HG03439 (cell line): ENCODE results near the gene ZMYND10.

ENCODE experiments used
- ATAC-seq: cut with Tn5 transposase; IDR thresholded peaks from one replicate; pipeline ENCODE4 v1.9.1; 2021; ENCODE audit warnings: mild to moderate bottlenecking, moderate library complexity; ENCODE audit not compliant: unreplicated experiment

The ZMYND10 gene

GRCh38 chr3:50371133-50371685 is 25.7 kb upstream of the ZMYND10 start:
- ATAC-seq: no peak

GRCh38 chr3:50370594-50370993 is 25.1 kb upstream of the ZMYND10 start:
- ATAC-seq: no peak

- no peak for ATAC-seq
Observed at GRCh38 chr3:50369012-50369670, 23.6 kb upstream of the ZMYND10 start.

- no peak for ATAC-seq
Observed at GRCh38 chr3:50365842-50366220, 20.3 kb upstream of the ZMYND10 start.

- peak; percentile 94 for ATAC-seq
Observed at GRCh38 chr3:50365080-50365841, 19.7 kb upstream of the ZMYND10 start.

GRCh38 chr3:50364573-50365079 is 19.1 kb upstream of the ZMYND10 start:
- peak; percentile 6 for ATAC-seq

GRCh38 chr3:50359760-50360110 is 14.2 kb upstream of the ZMYND10 start:
- peak; percentile 11 for ATAC-seq

GRCh38 chr3:50358911-50359759 is 13.6 kb upstream of the ZMYND10 start, which contains the start of gene TMEM115:
TSS of gene TMEM115 (minus strand) at chr3:50359521. CDS start at chr3:50359063, 458 bp downstream.
- ATAC-seq: peak; percentile 95

GRCh38 chr3:50358355-50358910 is 12.9 kb upstream of the ZMYND10 start:
- no peak for ATAC-seq

- no peak for ATAC-seq
Observed at GRCh38 chr3:50357481-50357880, 11.9 kb upstream of the ZMYND10 start.

- no peak for ATAC-seq
Observed at GRCh38 chr3:50356553-50356952, 11.0 kb upstream of the ZMYND10 start.

- ATAC-seq: no peak
Observed at GRCh38 chr3:50355829-50356552, 10.5 kb upstream of the ZMYND10 start.

GRCh38 chr3:50354850-50355249 is 9.3 kb upstream of the ZMYND10 start:
- no peak for ATAC-seq

GRCh38 chr3:50354186-50354764 is 8.7 kb upstream of the ZMYND10 start:
- ATAC-seq: no peak

GRCh38 chr3:50353245-50354004 is 7.9 kb upstream of the ZMYND10 start:
- no peak for ATAC-seq

GRCh38 chr3:50352781-50353180 is 7.2 kb upstream of the ZMYND10 start:
- no peak for ATAC-seq

GRCh38 chr3:50351323-50351697 is 5.8 kb upstream of the ZMYND10 start:
- no peak for ATAC-seq

- peak; percentile 73 for ATAC-seq
Observed at GRCh38 chr3:50350527-50351322, 5.2 kb upstream of the ZMYND10 start, which contains the start of the genes CYB561D2 and NPRL2. TSS of gene CYB561D2 (plus strand) at chr3:50350862. CDS start at chr3:50351434, 572 bp downstream. TSS of gene NPRL2 (minus strand) at chr3:50350775. CDS start at chr3:50350652, 123 bp downstream.
